Measurements from ENCODE around the gene XYLT1. TPM values are rescaled to one million over a fixed set of nuclear protein-coding genes. Genes with fewer than 3 reads are reported as not detected.

XYLT1 gene
- total RNA-seq, 1 experiment from 2014 or later: 1.7 TPM

GRCh38 chr16:17235147-17235815 lies 235.5 kb downstream of the XYLT1 start:
- no TSS peak for BruUV-seq (replicated peaks)
- CTCF ChIA-PET: no interaction called here
- Histone ChIP-seq H3K4me3 (no peak overlapping the region), H3K36me3 (ENCODE audit: low read depth) (no peaks in the 10 kb centered on the region), H3K79me2 (ENCODE audit: low read depth) (no peaks in the 10 kb centered on the region), H3K4me2 (no peak overlapping the region), H4K20me1 (ENCODE audit: insufficient read depth) (no peaks in the 10 kb centered on the region), H3K27ac (no peak overlapping the region), H2AFZ (no peak overlapping the region), H3K9me2 (ENCODE audit: insufficient read depth) (no peaks in the 10 kb centered on the region), H3F3A (ENCODE audit: insufficient read depth, low read depth) (no peaks in the 10 kb centered on the region), H3K27me3 (ENCODE audit: insufficient read depth, low read depth) (no peaks in the 10 kb centered on the region), H3K9me3 (ENCODE audit: insufficient read depth, low read depth) (no peaks in the 10 kb centered on the region), H3K4me1 (replicated peaks; ENCODE audit: insufficient read depth) (no peaks in the 10 kb centered on the region)
- intact Hi-C loops (cut with micrococcal nuclease; ENCODE audit: unreplicated experiment): no loop called here
- no peak for TF ChIP-seq CTCF (conservative IDR thresholded peaks at IDR 0.05)
- no peak for TF ChIP-seq EZH2 (IDR thresholded peaks at IDR 0.05; ENCODE audit: low read depth)
- POLR2A ChIA-PET (ENCODE audit: unreplicated experiment): interaction anchor here (0.6 kb wide), 1 partner anchor 62 kb away, joined by 8 read pairs; no protein-coding TSS in a partner anchor
- DNase-seq: no peak

GRCh38 chr16:17233318-17234002 lies 237.3 kb downstream of the XYLT1 start:
- ChIA-PET CTCF (no interaction called here), POLR2A (ENCODE audit: unreplicated experiment) (no interaction called here)
- Histone ChIP-seq H3K27me3 (ENCODE audit: insufficient read depth, low read depth) (no peaks in the 10 kb centered on the region), H3K9me2 (ENCODE audit: insufficient read depth) (no peaks in the 10 kb centered on the region), H4K20me1 (ENCODE audit: insufficient read depth) (no peaks in the 10 kb centered on the region), H3F3A (ENCODE audit: insufficient read depth, low read depth) (no peaks in the 10 kb centered on the region), H3K36me3 (ENCODE audit: low read depth) (no peaks in the 10 kb centered on the region), H3K4me3 (no peak overlapping the region), H3K27ac (no peak overlapping the region), H3K79me2 (ENCODE audit: low read depth) (no peaks in the 10 kb centered on the region), H3K4me2 (no peak overlapping the region), H3K9me3 (ENCODE audit: insufficient read depth, low read depth) (no peaks in the 10 kb centered on the region), H3K4me1 (replicated peaks; ENCODE audit: insufficient read depth) (no peaks in the 10 kb centered on the region), H2AFZ (no peak overlapping the region)
- no peak for TF ChIP-seq EZH2 (IDR thresholded peaks at IDR 0.05; ENCODE audit: low read depth)
- no peak for TF ChIP-seq CTCF (conservative IDR thresholded peaks at IDR 0.05)
- intact Hi-C loops (cut with micrococcal nuclease; ENCODE audit: unreplicated experiment): no loop called here
- no TSS peak for BruUV-seq (replicated peaks)
- DNase-seq: no peak

GRCh38 chr16:17232487-17232886 lies 238.3 kb downstream of the XYLT1 start:
- POLR2A ChIA-PET (ENCODE audit: unreplicated experiment): no interaction called here
- Histone ChIP-seq H3K4me3 (no peak overlapping the region), H3K36me3 (ENCODE audit: low read depth) (no peaks in the 10 kb centered on the region), H3K9me3 (ENCODE audit: insufficient read depth, low read depth) (no peaks in the 10 kb centered on the region), H3K79me2 (ENCODE audit: low read depth) (no peaks in the 10 kb centered on the region), H3F3A (ENCODE audit: insufficient read depth, low read depth) (no peaks in the 10 kb centered on the region), H2AFZ (no peak overlapping the region), H3K4me2 (no peak overlapping the region), H3K4me1 (replicated peaks; ENCODE audit: insufficient read depth) (no peaks in the 10 kb centered on the region), H4K20me1 (ENCODE audit: insufficient read depth) (no peaks in the 10 kb centered on the region), H3K9me2 (ENCODE audit: insufficient read depth) (no peaks in the 10 kb centered on the region), H3K27ac (no peak overlapping the region), H3K27me3 (ENCODE audit: insufficient read depth, low read depth) (no peaks in the 10 kb centered on the region)
- no TSS peak for BruUV-seq (replicated peaks)
- no peak for TF ChIP-seq EZH2 (IDR thresholded peaks at IDR 0.05; ENCODE audit: low read depth)
- TF ChIP-seq CTCF (conservative IDR thresholded peaks at IDR 0.05): no peak
- no peak for DNase-seq
- intact Hi-C loops (cut with micrococcal nuclease; ENCODE audit: unreplicated experiment): no loop called here
- CTCF ChIA-PET: no interaction called here

Measured in PC-9 (cell line).